Stimulated activated naive CD8-positive, alpha-beta T cell treated with anti-CD3 and anti-CD28 coated beads, Interleukin-15, amount 100 ng/mL, for 72 hours (primary cell): ENCODE data around the gene HRAS.

Experiments
- ATAC-seq: fragments of 150-1000 bp; cut with Tn5 transposase; 2 replicates; pipeline ENCODE4 v1.10.0; 2021; ENCODE audit warnings: mild to moderate bottlenecking, moderate library complexity
- DNase-seq, 2 donors: peaks; one replicate each; pipeline ENCODE4 v3.0.0; 2021 to 2022
- H3K27ac Mint-ChIP-seq, 2 donors: one replicate each; pipeline ENCODE4 v1.8.0; 2022; ENCODE audit warnings: mild to moderate bottlenecking in 2 of 2, mixed read lengths in 2 of 2, moderate library complexity in 2 of 2
- H3K27me3 Mint-ChIP-seq: one replicate; pipeline ENCODE4 v1.8.0; 2022; ENCODE audit warnings: mixed read lengths
- H3K4me1 Mint-ChIP-seq: one replicate; pipeline ENCODE4 v1.8.0; 2022; ENCODE audit warnings: mild to moderate bottlenecking, mixed read lengths
- H3K4me3 Mint-ChIP-seq, 2 donors: one replicate each; pipeline ENCODE4 v1.8.0; 2022; ENCODE audit warnings: mild to moderate bottlenecking in 2 of 2, mixed read lengths in 2 of 2, moderate library complexity in 1 of 2
- H3K9me3 Mint-ChIP-seq, 2 donors: one replicate each; pipeline ENCODE4 v1.8.0; 2022; ENCODE audit warnings: mixed read lengths in 2 of 2

The HRAS gene

DNA sequence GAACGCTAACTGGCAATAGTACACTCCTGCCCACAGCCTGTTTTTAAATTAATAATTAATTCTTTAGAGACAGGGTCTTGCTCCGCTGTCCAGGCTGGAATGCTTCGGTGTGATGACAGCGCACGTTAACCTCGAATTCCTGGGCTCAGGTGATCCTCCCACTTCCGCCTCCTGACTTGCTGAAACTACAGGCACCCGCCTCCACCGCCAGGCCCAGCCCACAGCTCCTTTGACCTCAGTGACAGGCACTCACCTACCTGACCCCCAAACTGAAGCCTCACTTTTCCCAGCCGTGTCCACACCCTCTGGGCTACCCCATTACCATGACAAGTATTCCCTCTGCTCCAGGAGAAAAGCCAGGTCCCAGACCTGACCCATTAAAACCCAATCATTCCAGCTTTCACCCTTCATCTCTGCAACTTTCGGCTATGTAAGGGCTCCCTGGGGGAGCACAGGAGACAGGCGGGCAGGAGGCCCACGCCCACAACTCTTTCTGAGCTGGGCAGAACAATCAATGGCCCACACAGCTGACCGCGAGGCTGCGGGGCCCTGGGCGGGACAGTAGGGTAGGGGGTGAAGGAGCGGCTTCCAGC is 24.4 kb upstream of the HRAS start:
- H3K4me3 Mint-ChIP-seq = peak overlapping the region; percentile 66 to 95
- no peaks in the 10 kb centered on the region for H3K9me3 Mint-ChIP-seq
- H3K27ac Mint-ChIP-seq = peak overlapping the region in 1 of 2 donors; percentile 48
- no peak for ATAC-seq
- H3K4me1 Mint-ChIP-seq = peaks cover 47% of the 10 kb centered on the region
- DNase-seq = no peak
- peaks cover 27% of the 10 kb centered on the region for H3K27me3 Mint-ChIP-seq

DNA sequence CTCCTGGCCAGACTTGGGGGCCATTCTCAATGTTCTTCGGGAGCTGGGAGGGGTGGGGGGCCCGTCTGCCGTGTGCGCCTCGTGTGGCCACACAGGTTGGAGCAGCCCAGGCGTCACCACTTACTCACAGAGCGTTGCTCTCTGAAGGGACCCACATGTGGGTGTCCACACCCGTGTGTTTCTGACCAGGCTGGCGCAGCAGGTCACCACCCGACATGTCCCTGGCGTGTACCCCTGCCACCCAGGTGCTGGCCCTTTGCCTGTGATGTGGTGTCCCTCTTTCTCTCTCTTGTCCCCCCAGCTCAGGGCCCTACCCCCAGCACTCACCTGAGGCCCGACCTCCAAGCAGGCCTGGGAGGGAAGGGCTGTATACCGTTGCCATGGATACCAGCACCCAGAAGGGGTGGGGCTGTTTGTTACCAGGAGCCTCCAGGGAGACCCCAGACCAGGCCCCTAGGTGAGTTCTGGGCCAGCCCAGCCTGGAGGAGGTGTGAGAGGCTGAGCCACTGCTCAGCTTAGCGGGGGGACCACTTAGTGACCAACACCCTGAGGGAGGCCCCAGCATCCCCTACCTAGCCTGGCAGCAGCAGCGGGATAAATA is 23.7 kb upstream of the HRAS start:
- H3K4me1 Mint-ChIP-seq = peaks cover 45% of the 10 kb centered on the region
- peaks cover 27% of the 10 kb centered on the region for H3K27me3 Mint-ChIP-seq
- H3K27ac Mint-ChIP-seq = no peak overlapping the region
- no peak for DNase-seq
- H3K9me3 Mint-ChIP-seq = no peaks in the 10 kb centered on the region
- no peak for ATAC-seq
- peak overlapping the region in 1 of 2 donors; percentile 29 for H3K4me3 Mint-ChIP-seq

DNA sequence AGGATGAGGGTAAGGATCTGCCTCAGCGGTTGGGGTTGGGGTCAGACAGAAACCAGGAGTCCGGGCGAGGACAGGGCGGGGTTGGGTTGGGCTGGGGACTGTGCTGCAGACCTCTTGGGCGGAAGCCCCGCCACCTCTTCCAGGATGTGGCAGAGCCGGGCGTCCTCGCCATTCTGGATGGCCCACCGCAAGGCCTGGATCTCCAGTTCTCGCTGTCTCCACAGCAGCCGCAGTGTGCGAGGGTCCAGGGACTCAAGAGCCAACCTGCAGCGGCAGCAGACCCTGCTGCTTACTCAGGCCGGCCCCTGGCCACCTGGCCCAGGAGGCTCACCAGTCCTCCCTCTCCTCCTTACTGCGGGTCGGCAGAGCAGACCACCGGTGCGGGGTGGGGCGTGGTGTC is 23.1 kb upstream of the HRAS start:
- Mint-ChIP-seq H3K27ac (no peak overlapping the region), H3K9me3 (no peaks in the 10 kb centered on the region), H3K4me3 (no peak overlapping the region), H3K27me3 (peaks cover 27% of the 10 kb centered on the region), H3K4me1 (peaks cover 41% of the 10 kb centered on the region)
- no peak for ATAC-seq
- DNase-seq = no peak

DNA sequence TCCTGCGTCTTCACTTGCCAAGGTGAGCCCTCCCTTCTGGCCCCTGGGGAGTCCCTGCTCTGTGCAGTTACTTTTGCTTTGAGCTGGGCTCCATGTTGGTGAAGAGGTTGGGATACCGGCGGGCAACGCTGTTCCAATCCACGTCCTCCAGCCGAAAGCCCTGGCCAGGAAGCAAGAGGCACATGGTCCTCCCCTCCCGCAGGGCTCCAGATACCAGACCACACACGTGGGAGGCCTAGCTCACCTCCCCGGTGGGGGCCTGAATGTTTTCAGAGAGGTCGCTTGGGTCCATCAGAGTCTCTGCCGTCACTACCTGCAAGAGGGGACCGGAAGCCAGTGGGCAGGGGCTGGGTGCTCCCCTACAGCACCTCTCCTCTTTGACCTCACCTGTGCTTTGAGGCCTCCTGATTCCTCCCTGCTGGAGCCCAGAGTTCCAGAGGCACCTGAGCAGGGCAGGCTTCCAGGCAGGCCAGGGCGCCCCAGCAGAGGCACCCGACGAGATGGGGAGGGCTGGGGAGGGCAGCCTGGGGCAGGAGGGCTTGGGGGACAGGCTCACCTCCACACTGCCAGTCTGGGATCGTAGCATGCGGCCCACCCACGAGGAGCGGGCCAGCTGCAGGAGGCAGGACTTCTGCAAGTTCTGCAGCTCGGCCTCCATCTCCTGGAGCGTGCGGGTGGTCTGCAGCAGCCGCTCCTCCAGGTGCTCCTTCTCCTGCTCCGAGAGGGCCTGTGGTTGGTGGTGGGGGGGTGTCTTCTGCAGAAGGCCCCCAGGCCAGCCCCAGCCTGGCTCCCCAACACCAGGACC is 22.2 kb upstream of the HRAS start:
- Mint-ChIP-seq H3K27me3 (peaks cover 27% of the 10 kb centered on the region), H3K4me1 (peaks cover 38% of the 10 kb centered on the region), H3K27ac (no peak overlapping the region), H3K4me3 (no peak overlapping the region), H3K9me3 (no peaks in the 10 kb centered on the region)
- DNase-seq (no peak), ATAC-seq (no peak)

DNA sequence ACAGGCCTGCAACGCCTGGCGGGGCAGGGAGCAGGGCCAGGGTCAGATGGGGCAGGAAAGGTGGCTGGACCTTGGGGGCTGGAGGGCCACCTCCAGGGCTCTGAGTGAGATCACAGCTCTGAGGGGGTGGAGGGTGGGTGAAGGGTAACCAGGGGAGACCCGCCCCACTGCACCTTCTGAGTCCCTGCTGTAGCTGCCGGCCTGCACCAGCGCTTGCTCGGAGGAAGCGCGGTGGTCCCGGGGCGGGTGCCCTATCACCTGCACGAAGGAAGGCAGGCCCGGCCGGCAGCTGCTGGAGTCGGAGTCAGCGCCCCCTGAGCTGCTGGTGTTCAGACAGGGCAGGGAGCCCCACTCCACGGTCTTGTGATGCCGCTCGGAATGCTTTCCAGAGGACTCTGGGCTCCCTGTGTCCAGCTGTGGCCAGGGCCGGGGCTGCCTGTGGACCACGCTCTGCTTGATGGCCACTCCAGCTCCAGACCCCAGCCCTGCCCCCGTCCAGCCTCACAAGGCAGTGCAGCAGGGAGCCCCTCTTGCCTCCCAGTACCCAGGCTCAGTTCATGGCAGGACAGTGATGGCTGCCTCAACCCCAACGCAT is 21.4 kb upstream of the HRAS start:
- no peak for DNase-seq
- Mint-ChIP-seq H3K4me3 (peak overlapping the region in 1 of 2 donors; percentile 44), H3K27me3 (peaks cover 27% of the 10 kb centered on the region), H3K4me1 (peaks cover 35% of the 10 kb centered on the region), H3K27ac (peak overlapping the region in 1 of 2 donors; percentile 71), H3K9me3 (no peaks in the 10 kb centered on the region)
- no peak for ATAC-seq

DNA sequence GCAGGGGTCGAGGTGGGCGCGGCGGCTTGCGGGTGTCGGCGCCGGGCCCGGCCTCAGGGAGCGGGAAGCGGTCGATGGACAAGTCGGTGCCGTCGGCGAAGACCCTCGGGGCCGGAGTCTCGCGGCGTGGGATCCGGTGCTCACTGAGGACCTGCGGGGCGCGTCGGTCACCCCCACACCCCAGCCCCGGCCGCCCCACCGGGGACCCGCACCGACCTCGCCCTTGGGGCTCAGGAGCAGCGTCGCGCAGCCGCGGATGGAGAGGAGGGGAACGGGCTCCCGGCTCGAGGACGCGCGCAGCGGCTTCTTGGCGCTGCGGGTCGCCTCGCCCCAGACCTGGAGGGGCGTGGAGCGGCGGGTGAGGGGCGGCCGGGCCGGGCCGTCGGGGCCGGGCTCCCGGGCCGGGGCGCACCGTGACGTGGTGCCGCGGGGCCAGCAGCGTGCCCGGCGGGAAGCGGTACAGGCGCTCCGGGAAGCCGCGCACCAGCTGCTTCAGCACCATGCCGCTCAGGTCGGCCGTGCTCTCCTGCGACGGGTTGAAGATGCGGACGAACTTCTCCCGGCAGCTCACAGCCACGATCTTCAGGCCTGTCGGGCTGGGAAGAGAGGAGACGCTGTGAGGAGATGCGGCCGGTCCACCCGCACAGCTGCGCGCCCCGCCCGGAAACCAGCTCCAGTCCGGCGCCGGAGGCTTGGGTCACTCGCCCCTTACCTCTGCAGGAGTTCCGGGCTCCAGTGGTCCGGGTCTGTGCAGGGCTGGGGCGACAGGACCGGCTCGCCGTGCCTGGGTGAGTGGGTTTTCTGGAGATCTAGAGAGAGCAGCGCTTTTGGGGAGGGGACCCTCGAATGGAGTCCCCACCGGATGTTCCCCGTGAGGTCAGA is 20.6 kb upstream of the HRAS start:
- peak in 1 of 2 donors; percentile 46 for DNase-seq
- no peak overlapping the region for H3K27ac Mint-ChIP-seq
- H3K4me1 Mint-ChIP-seq = peaks cover 29% of the 10 kb centered on the region
- H3K27me3 Mint-ChIP-seq = peaks cover 27% of the 10 kb centered on the region
- H3K9me3 Mint-ChIP-seq = no peaks in the 10 kb centered on the region
- peak overlapping the region in 1 of 2 donors; percentile 44 for H3K4me3 Mint-ChIP-seq
- ATAC-seq = no peak

DNA sequence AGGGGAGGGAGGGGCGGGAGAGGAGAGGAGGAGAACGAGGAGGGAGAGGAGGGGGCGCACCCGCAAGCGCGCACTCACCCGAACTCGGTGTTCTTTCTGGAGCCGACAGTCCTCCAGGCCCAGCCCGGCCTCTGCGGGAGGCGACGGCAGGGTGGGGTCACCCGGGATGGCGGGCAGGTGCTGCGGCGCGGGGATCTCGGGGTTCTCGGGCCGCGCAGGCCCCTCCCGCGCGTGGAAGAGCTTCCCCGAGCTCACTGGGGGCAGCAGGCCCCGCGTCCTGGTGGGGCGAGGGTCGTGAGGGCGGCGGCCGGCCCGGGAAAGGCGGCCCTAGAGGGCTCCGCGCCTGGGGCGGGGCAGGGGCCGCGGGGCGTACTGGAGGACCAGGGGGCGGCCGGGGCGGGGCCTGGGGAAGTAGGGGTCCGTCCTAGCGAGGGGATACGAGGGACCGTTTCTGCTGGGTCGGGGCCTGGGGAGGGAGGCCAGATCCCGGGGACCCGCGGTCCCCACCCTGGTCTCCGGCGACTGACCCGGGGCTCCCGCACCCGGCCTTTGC is 19.9 kb upstream of the HRAS start:
- peaks cover 27% of the 10 kb centered on the region for H3K4me1 Mint-ChIP-seq

DNA sequence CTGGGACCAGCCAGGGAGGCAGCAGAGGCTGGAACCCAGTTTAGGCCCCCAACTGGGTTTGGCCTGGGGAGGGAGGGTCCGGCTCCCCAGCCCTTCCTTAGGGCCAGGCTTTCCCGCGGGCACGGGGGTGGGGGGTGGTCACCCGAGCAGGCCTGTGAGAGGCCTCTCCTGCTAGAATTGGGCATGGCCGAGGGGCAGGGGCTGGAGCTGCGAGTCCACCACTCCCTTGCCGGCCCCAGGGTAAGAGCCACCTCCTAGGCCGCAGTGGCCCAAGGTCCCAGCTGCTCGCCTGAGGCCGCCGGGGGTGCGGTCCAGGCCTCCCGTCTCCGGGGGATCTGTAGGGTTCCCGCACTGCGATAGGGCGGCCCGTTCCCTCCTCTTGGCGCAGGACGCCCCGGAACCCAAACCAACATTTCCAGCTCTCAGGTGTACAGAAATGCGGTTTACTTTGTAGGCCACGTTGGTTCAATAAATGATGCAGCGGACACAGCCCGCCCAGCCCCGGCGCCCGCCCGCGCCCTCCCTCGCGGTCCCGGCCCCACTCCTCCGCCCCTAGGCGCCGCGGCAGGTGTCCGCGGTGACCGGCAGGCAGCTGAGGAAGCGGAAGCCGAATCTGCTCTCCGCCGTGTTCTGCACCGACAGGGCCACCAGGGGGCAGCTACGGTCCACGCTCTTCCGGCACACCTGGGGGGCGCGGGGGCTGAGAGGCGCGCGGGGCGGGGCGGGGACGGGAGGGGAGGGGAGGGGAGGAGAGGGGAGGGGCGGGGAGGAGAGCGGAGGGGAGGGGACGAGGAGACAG is 19.3 kb upstream of the HRAS start:
- peak overlapping the region; percentile 39 to 61 for H3K4me3 Mint-ChIP-seq
- H3K9me3 Mint-ChIP-seq = no peaks in the 10 kb centered on the region
- ATAC-seq = peak; percentile 68
- no peak overlapping the region for H3K27ac Mint-ChIP-seq
- H3K27me3 Mint-ChIP-seq = peaks cover 27% of the 10 kb centered on the region
- DNase-seq = peak; percentile 70 to 71
- peaks cover 21% of the 10 kb centered on the region for H3K4me1 Mint-ChIP-seq

More for the DNA sequence above, 19.9 kb upstream of the HRAS start:
- peak overlapping the region in 1 of 2 donors; percentile 31 for H3K4me3 Mint-ChIP-seq
- DNase-seq = no peak
- no peaks in the 10 kb centered on the region for H3K9me3 Mint-ChIP-seq
- no peak overlapping the region for H3K27ac Mint-ChIP-seq
- H3K27me3 Mint-ChIP-seq = peaks cover 27% of the 10 kb centered on the region
- ATAC-seq = no peak

DNA sequence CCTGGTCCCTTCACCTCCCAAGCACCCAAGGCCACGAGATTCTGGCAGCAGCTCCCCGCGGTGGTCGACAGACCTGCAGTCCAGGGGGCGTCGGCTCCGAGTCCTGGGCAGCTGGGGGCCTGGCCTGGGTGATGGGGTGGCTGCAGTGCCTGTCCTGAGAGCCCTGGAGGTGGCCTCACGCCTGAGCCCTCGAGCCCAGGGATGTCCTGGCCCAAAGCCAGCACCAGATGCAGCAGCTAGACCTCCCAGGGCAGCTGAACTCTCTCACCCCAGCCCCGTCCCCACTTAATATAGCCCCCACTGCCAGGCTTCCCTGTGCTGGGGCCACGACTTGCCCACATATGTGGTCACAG is 18.6 kb upstream of the HRAS start:
- ATAC-seq (no peak), DNase-seq (no peak)
- Mint-ChIP-seq H3K4me1 (peaks cover 15% of the 10 kb centered on the region), H3K27me3 (peaks cover 27% of the 10 kb centered on the region), H3K27ac (no peak overlapping the region), H3K4me3 (peak overlapping the region in 1 of 2 donors; percentile 50), H3K9me3 (no peaks in the 10 kb centered on the region)

DNA sequence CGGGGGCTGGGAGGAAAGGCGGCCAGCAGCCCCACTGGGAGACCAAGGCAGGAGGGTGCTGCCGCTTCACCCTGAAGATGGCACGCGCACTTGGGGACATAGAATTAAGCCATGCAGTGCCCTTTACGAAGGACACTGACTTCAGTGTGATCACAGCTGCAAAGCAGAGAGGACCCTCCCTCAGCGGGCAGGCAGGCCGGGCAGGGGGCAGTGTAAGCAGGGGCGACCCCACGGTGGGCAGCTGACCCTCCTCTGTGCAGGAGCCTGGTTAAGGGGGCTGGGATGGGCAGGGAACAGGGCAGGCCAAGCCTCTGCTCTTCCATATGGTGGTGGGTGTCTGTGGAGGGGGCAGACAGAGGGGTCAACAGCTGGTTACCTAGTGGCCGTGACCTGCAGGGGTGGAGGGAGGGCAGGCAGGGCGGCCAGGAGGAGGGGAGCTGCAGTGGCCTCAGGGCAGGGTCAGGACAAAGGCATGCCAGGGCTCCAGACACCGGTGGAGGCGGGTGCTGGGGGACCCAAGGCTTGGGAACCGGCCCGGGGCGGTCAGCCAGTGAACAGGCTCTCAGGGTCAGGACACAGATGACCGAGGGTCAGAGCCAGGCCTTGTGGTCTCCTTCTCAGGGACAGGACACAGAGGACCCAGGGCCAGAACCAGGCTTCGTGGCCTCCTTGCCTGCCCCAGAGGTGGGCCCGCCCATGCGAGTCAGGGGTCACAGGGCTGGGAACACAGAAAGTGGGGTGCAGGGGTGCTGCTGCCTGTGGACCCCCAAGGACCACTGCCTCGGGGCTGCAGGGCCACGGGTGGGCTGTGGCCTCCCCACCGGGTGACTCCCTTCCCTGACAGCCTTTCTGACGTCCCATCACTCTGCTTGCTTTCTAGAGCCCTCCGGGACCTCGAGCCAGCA is 18.0 kb upstream of the HRAS start:
- H3K4me3 Mint-ChIP-seq = no peak overlapping the region
- no peaks in the 10 kb centered on the region for H3K9me3 Mint-ChIP-seq
- H3K4me1 Mint-ChIP-seq = peaks cover 18% of the 10 kb centered on the region
- ATAC-seq (no peak), DNase-seq (no peak)
- H3K27me3 Mint-ChIP-seq = peaks cover 27% of the 10 kb centered on the region
- H3K27ac Mint-ChIP-seq = no peak overlapping the region

DNA sequence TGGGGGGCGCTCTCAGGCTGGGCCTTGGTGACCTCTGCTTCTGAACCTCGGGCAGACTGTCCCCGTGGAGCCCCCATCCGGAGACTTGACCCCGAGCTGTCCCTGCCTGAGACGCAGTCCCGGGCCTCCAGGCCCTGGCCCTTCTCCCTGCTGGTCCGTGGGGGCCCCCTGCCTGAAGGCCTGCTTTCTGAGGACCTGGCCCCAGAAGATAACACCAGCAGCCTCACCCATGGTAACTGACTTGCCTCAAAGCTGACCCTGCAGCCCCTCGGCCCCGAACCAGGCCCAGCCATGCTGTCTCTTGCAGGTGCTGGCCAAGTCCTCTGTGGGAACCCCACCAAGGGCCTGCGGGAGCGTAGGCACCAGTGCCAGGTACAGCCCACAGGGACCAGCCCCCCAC is 16.2 kb upstream of the HRAS start:
- peak overlapping the region in 1 of 2 donors; percentile 34 for H3K27ac Mint-ChIP-seq

DNA sequence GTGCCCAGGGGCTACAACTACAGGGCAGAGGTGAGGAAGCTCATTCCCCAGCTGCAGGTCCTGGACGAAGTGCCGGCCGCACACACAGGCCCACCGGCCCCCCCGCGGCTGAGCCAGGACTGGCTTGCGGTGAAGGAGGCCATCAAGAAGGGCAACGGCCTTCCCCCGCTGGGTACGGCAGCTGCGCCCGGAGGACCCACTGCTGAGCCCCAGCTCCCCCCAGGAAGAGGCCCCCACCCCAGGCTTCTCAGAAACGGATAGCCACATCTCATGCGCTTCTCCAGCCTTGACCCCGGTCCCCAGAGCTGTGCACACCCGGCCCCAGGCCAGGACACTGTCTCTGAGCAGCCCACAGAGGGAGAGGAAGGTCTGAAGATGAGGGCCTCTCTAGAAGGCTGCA is 15.8 kb upstream of the HRAS start:
- Mint-ChIP-seq H3K27ac (no peak overlapping the region), H3K9me3 (no peaks in the 10 kb centered on the region), H3K4me3 (no peak overlapping the region), H3K4me1 (peaks cover 11% of the 10 kb centered on the region), H3K27me3 (peaks cover 5% of the 10 kb centered on the region)
- DNase-seq = no peak
- no peak for ATAC-seq

More for the DNA sequence above, 16.2 kb upstream of the HRAS start:
- H3K9me3 Mint-ChIP-seq = no peaks in the 10 kb centered on the region
- ATAC-seq = no peak
- no peak overlapping the region for H3K4me3 Mint-ChIP-seq
- peaks cover 16% of the 10 kb centered on the region for H3K4me1 Mint-ChIP-seq
- no peak for DNase-seq
- H3K27me3 Mint-ChIP-seq = peaks cover 9% of the 10 kb centered on the region

DNA sequence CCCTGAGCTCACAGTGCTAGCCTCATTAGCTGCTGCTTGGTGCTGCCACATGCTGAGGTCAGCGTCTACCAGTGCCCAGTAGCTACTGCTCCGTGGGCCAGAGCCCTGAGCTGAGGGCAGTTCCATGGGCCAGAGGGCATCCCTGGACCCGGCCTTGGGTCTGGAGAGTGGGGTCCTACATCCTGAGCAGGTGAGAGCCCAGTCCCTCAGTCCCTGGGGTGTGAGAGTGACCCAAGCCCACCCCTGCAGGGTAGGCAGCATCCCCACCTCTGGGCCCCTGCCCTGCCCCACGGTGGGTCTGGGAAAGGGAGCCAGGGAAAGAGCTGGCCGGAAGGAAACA is 15.3 kb upstream of the HRAS start:
- H3K4me3 Mint-ChIP-seq = no peak overlapping the region
- H3K27me3 Mint-ChIP-seq = peaks cover under 1% of the 10 kb centered on the region
- no peak for ATAC-seq
- no peaks in the 10 kb centered on the region for H3K9me3 Mint-ChIP-seq
- no peak overlapping the region for H3K27ac Mint-ChIP-seq
- no peak for DNase-seq
- peaks cover 10% of the 10 kb centered on the region for H3K4me1 Mint-ChIP-seq
